ENCODE measurements around the gene CRADD.

The CRADD gene

GRCh38 chr12:93902736-93903562 is 225.8 kb downstream of the CRADD start:
- H3K27ac ChIP-seq: no peak overlapping the region
- no peak for DNase-seq (ENCODE audit: low spot score)
- ChIA-PET CTCF (no interaction called here), POLR2A (ENCODE audit: low non-redundant PET) (no interaction called here)
- TF ChIP-seq CTCF (conservative IDR thresholded peaks at IDR 0.05; ENCODE audit: low read depth): no peak

GRCh38 chr12:93904124-93904523 is 226.9 kb downstream of the CRADD start:
- no peak for DNase-seq (ENCODE audit: low spot score)
- ChIA-PET POLR2A (ENCODE audit: low non-redundant PET) (no interaction called here), CTCF (no interaction called here)
- H3K27ac ChIP-seq: no peak overlapping the region
- TF ChIP-seq CTCF (conservative IDR thresholded peaks at IDR 0.05; ENCODE audit: low read depth): no peak

- ChIA-PET POLR2A (ENCODE audit: low non-redundant PET) (no interaction called here), CTCF (no interaction called here)
- no peak for TF ChIP-seq CTCF (conservative IDR thresholded peaks at IDR 0.05; ENCODE audit: low read depth)
- H3K27ac ChIP-seq: no peak overlapping the region
- DNase-seq (ENCODE audit: low spot score): no peak
Measured at GRCh38 chr12:93908264-93908663, 231.1 kb downstream of the CRADD start.

- H3K27ac ChIP-seq: no peak overlapping the region
- ChIA-PET CTCF (no interaction called here), POLR2A (ENCODE audit: low non-redundant PET) (no interaction called here)
- TF ChIP-seq CTCF (conservative IDR thresholded peaks at IDR 0.05; ENCODE audit: low read depth): no peak
- peak; percentile 47 for DNase-seq (ENCODE audit: low spot score)
Measured at GRCh38 chr12:93908846-93909567, 231.8 kb downstream of the CRADD start.

GRCh38 chr12:93911396-93911795 is 234.2 kb downstream of the CRADD start:
- DNase-seq (ENCODE audit: low spot score): no peak
- CTCF ChIA-PET: no interaction called here

More at GRCh38 chr12:93911396-93911795, 234.2 kb downstream of the CRADD start:
- H3K27ac ChIP-seq: no peak overlapping the region
- POLR2A ChIA-PET (ENCODE audit: low non-redundant PET): no interaction called here
- TF ChIP-seq CTCF (conservative IDR thresholded peaks at IDR 0.05; ENCODE audit: low read depth): no peak
